ENCODE data around the gene VRK3. TPM values are rescaled to one million over a fixed set of nuclear protein-coding genes. Genes with fewer than 3 reads are reported as not detected.
"Not testable (repeated sequence)": the region's sequence is repeated elsewhere in the genome, so short reads cannot be mapped to it uniquely, and the experiment has no call there.

The VRK3 gene
- polyA plus RNA-seq, 5 donors, result 36.4 to 45.5 (median 42.5) TPM

GRCh38 chr19:49988433-49988832 is 36.7 kb downstream of the VRK3 start:
- no peak for DNase-seq

- DNase-seq, result no peak
These were observed 37.2 kb downstream of the VRK3 start for GRCh38 chr19:49988007-49988406.

DNA sequence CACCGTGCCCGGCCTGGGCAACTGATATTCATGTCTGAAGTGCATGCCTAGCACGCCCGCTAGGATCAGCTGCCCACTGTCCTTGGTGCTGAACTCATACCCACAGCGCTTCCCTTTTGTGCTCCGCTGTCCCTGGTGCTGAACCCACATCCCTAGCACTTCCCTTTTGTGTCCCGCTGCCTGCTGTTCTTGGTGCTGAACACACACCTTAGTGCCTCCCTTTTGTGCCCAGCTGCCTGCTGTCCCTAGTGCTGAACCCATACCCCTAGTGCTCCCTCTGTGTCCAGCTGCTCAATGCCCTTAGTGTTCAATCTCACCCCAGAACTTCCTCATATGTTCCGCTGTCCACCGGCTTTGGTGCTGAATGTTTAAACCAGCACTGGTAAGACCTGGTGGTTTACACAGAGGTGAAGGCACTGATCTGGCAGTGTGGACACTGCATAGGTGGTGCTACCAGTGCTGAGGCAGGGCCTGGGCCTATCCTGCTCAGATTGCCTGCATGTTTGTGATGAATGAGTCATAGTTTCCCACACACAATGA is 37.9 kb downstream of the VRK3 start:
- DNase-seq, result peak; percentile 88 to 90

GRCh38 chr19:49986354-49986753 is 38.8 kb downstream of the VRK3 start:
- DNase-seq, result no peak

- no peak for DNase-seq
These were observed 39.3 kb downstream of the VRK3 start for GRCh38 chr19:49985871-49986270.

GRCh38 chr19:49984491-49984890 is 40.7 kb downstream of the VRK3 start:
- no peak for DNase-seq

DNA sequence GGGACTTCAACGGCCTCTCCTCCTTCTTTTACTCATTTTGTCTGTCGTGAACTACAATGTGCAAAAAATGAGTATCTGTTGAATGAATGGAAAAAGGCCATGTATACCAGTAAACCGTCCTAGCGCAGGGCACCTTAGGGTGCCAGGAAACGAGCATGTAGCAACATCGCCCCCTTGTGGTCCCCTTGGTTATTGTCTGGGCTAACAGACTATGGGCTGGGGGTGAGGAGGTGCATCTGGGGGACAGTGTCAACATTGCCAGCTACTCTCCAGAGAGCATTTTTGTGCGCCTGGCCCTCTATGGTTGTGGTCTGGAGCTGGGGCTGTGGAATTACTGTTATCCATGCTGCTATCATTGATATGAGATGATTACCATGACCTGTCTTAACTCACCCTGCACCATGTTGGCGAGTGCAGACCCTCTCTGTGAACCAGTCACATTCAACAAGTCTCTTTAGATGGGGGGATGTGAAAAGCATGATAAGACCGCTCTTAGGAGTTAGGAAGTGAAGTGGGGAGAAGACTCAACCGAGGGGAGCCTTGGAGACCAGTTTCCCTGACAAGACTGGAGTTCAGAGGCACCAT is 41.4 kb downstream of the VRK3 start:
- DNase-seq, result peak in 1 of 2 donors; percentile 19

DNA sequence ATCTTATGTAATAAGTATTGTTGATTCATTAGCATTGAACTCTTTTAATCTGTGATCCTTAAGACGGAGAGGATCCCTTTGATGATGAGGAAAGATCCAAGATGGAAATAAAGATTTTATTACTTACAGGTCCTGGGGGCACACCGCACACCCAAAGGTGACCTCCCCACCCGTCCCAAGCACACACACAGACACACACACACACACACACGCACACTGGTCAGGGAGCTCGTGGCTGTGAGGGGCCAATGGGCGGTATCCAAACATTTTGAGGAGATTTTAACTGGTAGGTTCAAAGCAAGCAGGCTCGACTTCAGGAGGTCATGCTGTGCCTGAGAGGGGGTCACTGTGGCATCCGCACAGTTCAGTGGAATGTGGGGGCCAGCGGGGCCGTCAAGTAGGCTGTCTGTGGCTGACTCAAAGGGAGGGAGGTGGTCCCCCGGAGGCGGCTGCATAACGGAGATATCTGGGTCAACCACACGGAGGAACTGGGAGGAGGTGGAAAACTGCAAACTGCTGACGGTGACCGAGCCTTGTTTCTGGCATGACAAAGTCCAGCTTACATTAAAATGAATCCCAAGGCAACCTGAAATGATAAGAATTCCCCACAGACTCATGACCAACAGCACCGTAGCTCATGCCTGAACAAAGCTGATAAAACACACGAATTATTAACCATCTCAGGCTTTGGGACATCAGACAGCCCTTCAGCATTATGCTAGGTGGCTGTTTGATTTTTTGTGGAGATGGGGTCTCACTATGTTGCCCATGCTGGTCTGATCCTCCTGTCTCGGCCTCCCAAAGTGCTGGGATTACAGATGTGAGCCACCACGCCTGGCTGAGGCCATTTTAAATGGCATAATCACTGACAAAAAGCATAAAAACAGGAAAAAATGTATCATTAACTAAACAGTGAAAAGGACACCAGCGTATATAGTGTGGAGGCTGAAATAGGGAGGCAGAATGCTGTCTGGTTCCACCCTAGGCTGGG is 43.3 kb downstream of the VRK3 start:
- no peak for DNase-seq

- DNase-seq, result no peak
These were observed 46.8 kb downstream of the VRK3 start for GRCh38 chr19:49978324-49978723.

DNA sequence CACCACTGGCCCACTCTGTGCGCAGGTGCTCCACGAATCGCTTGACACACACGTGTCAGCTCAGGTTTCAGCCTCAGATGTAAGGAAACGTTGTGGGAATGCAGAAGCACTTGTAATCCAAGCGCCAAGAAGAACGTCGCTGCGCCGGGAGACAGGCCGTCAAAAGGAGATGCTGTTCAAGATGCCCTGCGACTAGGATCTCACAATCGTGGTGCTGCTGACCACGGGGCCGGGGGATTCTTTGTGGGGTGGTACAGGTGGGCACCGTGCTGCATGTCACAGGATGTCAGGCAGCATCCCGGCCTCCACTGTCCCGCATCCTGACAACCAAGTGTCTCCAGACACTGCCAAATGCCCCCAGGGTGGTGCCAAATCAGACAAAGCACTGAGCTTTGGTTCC is 47.3 kb downstream of the VRK3 start:
- no peak for DNase-seq

- no peak for DNase-seq
These were observed 48.1 kb downstream of the VRK3 start for GRCh38 chr19:49977076-49977475.

DNA sequence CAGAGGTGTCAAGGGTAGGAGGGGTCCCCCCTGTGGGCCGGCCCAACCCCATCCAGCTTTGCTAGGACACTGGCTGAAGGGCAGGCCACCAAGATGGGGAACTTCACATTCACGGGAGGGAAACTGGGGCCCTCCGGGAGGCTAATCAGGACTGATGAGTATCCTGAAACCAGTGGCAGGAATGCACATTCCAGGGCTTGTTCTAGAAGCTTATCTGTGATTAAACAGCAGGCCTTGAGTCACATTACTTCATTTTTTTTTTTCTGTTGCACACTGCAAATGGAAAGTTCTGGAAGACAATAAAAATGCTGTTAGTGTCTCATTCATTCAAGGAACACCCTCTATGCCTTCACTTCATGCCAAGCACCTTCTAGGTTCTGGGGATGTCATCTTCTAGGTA is 48.7 kb downstream of the VRK3 start:
- no peak for DNase-seq

- DNase-seq, result no peak
These were observed 50.1 kb downstream of the VRK3 start for GRCh38 chr19:49975051-49975450.

DNA sequence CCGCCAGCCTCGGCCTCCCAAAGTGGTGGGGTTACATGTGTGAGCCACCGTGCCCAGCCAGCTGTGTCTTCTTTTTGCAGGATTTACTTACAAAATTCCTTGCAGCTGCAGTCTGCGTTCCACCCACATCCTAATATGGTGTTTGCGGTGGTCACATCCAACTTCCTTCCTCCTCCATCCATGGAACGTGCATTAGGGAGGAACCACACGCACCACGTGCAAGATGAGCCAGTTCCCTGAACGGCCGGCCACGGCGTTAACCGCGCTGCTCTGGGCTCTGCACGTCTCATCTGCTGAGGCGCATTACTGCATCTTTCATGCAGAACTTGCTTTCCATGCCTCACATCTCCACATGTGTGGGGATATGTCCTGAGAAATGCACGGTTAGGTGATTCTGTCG is 51.2 kb downstream of the VRK3 start:
- DNase-seq, result no peak

- no peak for DNase-seq
These were observed 52.3 kb downstream of the VRK3 start for GRCh38 chr19:49972841-49973240.

- DNase-seq, result no peak
These were observed 53.2 kb downstream of the VRK3 start for GRCh38 chr19:49971991-49972411.

GRCh38 chr19:49969355-49969754 is 55.8 kb downstream of the VRK3 start:
- not testable (repeated sequence) for DNase-seq

GRCh38 chr19:49968279-49968922 is 56.8 kb downstream of the VRK3 start:
- DNase-seq, result no peak

DNA sequence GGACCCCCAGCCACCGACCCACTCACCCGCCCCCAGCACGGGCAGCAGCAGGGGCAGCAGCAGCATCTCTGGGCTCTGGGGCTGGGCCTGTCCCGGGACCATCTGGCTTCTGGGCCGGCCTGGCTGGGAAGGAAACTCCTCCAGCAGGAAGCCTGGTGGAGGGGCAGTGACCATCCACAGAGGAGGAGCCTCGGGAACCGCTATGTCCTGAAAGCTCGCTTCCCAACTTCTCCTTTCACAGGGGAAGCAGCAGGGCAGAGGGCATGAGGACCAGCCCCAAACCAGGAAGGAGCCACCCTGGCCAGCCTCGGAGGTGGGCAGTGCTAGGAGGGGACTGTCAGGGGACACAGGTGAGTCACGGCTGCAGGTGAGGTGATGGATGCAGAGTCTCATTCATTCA is 64.2 kb downstream of the VRK3 start, which contains the start of gene SIGLEC11:
Gene SIGLEC11 (minus strand): TSS at position 193 of the 400 bp plus-strand sequence. CDS start 91 bp downstream, at position 102.
- DNase-seq, result not testable (repeated sequence)

GRCh38 chr19:49959892-49960291 is 65.3 kb downstream of the VRK3 start:
- not testable (repeated sequence) for DNase-seq

DNA sequence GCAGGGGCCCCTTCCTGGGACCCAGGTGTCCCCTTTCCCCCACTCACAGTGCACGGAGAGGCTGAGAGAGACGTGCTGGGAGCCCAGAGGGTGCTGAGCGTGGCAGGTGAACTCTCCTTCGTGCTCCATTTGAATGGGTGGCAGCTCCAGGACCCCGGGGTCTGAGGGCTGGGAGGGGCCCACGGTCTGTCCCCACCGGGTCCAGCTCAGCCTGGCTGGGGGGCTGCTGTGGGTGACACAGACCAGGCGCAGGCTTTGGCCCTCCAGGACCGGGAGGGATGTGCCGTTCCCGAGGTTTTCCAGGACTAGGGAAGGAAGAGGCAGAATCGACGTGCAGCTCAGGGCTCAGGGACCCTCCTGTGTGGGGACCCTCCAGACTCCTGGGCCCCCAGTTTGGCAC is 66.6 kb downstream of the VRK3 start:
- not testable (repeated sequence) for DNase-seq

DNA sequence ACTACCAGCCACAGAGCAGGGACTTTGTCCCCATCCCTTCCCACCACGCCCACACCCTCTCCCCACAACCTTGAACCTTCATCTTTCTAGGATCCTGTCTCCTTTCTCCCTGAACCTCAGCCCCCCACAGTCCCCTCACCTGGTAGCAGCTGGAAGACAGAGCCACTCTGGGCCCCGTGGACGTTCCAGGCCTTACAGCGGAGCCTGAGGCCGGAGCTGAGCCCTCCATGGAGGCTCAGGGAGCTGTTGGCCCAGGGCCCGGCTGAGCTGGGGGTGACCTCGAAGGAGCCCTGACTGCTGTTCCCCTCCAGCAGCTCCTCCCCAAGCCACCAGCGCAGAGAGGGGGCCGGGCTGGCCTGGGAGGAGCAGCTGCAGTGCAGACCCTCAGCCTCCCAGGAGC is 67.0 kb downstream of the VRK3 start:
- not testable (repeated sequence) for DNase-seq

Measured in right lung (tissue), 5 donors.